Heart left ventricle (tissue), 13 donors: ENCODE data around the gene RAB8A.

Experiments used
- POLR2A ChIP-seq, 2 donors: fragments of 450-650 bp; IDR thresholded peaks; one replicate each; pipeline ENCODE4 v1.6.1; 2017; ENCODE audit warnings: antibody characterized with exemption in 2 of 2, mild to moderate bottlenecking in 2 of 2, moderate library complexity in 2 of 2
- TF ChIP-seq, protein P1 (sequence below), 12 donors: fragments of 200-600 bp; sonication (generic) in 4 of 12; IDR thresholded peaks; one replicate each; pipeline versions ENCODE4 v1.5.0 to v1.8.0; 2018 to 2022; ENCODE audit warnings: antibody characterized with exemption in 12 of 12, mild to moderate bottlenecking in 5 of 12
- donor health status: ischemic (EF 13 %, LVEDD 7.1; RV severe dilation, severe dysfunction).
- donor health status: DM: no; HTN: yes; CAD: no.
- donor health status: DM: no; HTN: no; CAD: no.
- donor health status: ischemic (EF 25% LVEDD 6.9; RV normal size, moderate dysfunction).
- donor health status: ischemic (EF 25% LVEDD 5.7; RV mildly dilated, moderate dysfunction).
- donor health status: ischemic (EF 35%, LVEDD 5.7; RV mildly dilated, moderate dysfunction).
- donor health status: nonischemic (EF 11% LVEDD 7.7; RV severe dilation, severe dysfunction).
- donor health status: DM: yes; HTN: yes; CAD: no.
- donor health status: PGD.
- donor health status: ischemic (EF 29% LVEDD 5.4; RV normal size, mild dysfunction).
- donor health status: nonischemic (EF 23%, LVEDD 6.1; RV moderate dilation, normal function).

DNA sequence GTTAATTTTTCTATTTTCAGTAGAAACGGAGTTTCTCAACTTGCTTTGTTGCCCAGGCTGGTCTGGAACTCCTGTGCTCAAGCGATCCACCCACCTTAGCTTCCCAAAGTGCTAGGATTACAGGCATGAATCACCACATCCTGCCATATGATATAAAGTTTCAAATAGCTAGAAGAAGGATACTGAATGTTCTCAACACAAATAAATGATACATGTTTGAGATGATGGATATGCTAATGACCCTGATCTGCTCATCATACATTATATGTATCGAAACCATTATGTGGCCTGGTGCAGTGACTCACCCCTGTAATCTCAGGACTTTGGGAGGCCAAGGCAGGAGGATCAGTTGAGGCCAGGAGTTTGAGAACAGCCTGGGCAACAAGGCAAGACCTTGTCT, 50.2 kb downstream of the RAB8A start:
- no peak for TF ChIP-seq POLR2A (IDR thresholded peaks at IDR 0.05)
- TF ChIP-seq, protein P1, sequence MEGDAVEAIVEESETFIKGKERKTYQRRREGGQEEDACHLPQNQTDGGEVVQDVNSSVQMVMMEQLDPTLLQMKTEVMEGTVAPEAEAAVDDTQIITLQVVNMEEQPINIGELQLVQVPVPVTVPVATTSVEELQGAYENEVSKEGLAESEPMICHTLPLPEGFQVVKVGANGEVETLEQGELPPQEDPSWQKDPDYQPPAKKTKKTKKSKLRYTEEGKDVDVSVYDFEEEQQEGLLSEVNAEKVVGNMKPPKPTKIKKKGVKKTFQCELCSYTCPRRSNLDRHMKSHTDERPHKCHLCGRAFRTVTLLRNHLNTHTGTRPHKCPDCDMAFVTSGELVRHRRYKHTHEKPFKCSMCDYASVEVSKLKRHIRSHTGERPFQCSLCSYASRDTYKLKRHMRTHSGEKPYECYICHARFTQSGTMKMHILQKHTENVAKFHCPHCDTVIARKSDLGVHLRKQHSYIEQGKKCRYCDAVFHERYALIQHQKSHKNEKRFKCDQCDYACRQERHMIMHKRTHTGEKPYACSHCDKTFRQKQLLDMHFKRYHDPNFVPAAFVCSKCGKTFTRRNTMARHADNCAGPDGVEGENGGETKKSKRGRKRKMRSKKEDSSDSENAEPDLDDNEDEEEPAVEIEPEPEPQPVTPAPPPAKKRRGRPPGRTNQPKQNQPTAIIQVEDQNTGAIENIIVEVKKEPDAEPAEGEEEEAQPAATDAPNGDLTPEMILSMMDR (IDR thresholded peaks at IDR 0.05): no peak
